Neural crest cell (in vitro differentiated cells): ENCODE measurements around the gene TMEM252. TPM values are rescaled to one million over a fixed set of nuclear protein-coding genes. Genes with fewer than 3 reads are reported as not detected.

Experiments
- DNase-seq: peaks from one replicate; pipeline ENCODE4 v3.0.0; 2021; ENCODE audit warnings: low read depth, mixed read lengths, low spot score
- H3K27ac Mint-ChIP-seq: one replicate; pipeline ENCODE4 v1.8.0; 2021; ENCODE audit warnings: mild to moderate bottlenecking, mixed read lengths; ENCODE audit not compliant: unreplicated experiment
- H3K27me3 Mint-ChIP-seq: 2 replicates; pipeline ENCODE4 v1.8.0; 2021; ENCODE audit warnings: low read depth, mild to moderate bottlenecking, mixed read lengths
- H3K36me3 Mint-ChIP-seq: 2 replicates; pipeline ENCODE4 v1.8.0; 2021; ENCODE audit warnings: low read depth, mild to moderate bottlenecking, mixed read lengths
- H3K4me1 Mint-ChIP-seq: 2 replicates; pipeline ENCODE4 v1.8.0; 2021; ENCODE audit warnings: mixed read lengths
- H3K4me3 Mint-ChIP-seq: one replicate; pipeline ENCODE4 v1.8.0; 2021; ENCODE audit warnings: mild to moderate bottlenecking, mixed read lengths
- H3K9me3 Mint-ChIP-seq: 2 replicates; pipeline ENCODE4 v1.8.0; 2021; ENCODE audit warnings: mixed read lengths
- total RNA-seq: library from RNA; stranded (reverse); gene quantifications from 2 replicates; pipeline ENCODE4 v1.2.1, GENCODE V29; 2021
- TF ChIP-seq, protein P1 (sequence below): fragments of 200-600 bp; sonication (generic); conservative IDR thresholded peaks from 2 replicates; pipeline ENCODE4 v1.5.0; 2021; ENCODE audit warnings: antibody characterized with exemption, mild to moderate bottlenecking

TMEM252 gene
- total RNA-seq, 1 donor from 2014 or later = not detected

GRCh38 chr9:68493958-68494577 lies 46.6 kb downstream of the TMEM252 start:
- Mint-ChIP-seq H3K36me3 (no peaks in the 10 kb centered on the region), H3K9me3 (no peaks in the 10 kb centered on the region), H3K4me1 (no peaks in the 10 kb centered on the region), H3K27me3 (peaks cover 97% of the 10 kb centered on the region), H3K27ac (no peak overlapping the region), H3K4me3 (no peak overlapping the region)
- DNase-seq = no peak
- TF ChIP-seq, protein P1, sequence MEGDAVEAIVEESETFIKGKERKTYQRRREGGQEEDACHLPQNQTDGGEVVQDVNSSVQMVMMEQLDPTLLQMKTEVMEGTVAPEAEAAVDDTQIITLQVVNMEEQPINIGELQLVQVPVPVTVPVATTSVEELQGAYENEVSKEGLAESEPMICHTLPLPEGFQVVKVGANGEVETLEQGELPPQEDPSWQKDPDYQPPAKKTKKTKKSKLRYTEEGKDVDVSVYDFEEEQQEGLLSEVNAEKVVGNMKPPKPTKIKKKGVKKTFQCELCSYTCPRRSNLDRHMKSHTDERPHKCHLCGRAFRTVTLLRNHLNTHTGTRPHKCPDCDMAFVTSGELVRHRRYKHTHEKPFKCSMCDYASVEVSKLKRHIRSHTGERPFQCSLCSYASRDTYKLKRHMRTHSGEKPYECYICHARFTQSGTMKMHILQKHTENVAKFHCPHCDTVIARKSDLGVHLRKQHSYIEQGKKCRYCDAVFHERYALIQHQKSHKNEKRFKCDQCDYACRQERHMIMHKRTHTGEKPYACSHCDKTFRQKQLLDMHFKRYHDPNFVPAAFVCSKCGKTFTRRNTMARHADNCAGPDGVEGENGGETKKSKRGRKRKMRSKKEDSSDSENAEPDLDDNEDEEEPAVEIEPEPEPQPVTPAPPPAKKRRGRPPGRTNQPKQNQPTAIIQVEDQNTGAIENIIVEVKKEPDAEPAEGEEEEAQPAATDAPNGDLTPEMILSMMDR = no peak

- Mint-ChIP-seq H3K9me3 (no peaks in the 10 kb centered on the region), H3K36me3 (no peaks in the 10 kb centered on the region), H3K4me1 (no peaks in the 10 kb centered on the region), H3K27ac (no peak overlapping the region), H3K27me3 (peaks cover 97% of the 10 kb centered on the region), H3K4me3 (no peak overlapping the region)
- TF ChIP-seq, protein P1 = no peak
- no peak for DNase-seq
These were observed 47.1 kb downstream of the TMEM252 start for GRCh38 chr9:68493541-68493940.

DNA sequence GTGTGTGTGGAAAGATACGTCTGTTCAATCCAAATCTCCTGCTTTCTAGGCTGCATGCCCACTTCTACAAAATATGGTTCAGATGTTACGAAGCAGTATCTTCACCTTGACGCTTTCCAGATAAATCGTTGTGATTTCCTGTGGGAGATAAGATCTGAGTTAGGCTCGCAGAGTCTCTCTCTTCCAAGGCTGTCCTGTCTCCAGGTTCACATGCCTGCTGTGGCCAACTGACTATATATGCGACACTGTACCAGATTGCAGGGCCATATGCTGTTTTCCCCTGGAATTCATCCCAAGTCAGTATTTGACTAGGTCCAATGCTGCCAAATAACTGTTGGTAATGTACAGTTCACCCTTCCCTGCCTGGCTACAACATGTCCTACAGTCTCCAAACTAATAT lies 47.9 kb downstream of the TMEM252 start:
- no peak overlapping the region for H3K27ac Mint-ChIP-seq

DNA sequence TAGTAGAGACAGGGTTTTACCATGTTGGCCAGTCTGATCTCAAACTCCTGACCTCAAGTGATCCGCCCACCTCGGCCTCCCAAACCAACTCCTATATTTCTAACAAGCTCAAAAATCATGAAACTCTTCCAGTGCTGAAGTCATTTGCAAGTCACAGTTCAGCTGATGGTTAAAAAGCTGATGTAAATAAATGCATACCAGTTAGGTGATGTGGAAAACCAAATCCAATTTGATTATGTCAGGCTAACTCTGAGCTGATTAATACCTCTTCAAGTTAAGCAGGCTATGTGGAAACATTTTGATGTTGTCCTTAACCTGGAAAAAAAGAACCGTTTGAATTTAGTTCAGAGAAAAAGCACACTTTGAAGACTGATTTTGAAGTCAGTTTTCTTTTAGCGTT lies 51.0 kb downstream of the TMEM252 start:
- H3K9me3 Mint-ChIP-seq = peaks cover 6% of the 10 kb centered on the region

More for the DNA sequence above, 47.9 kb downstream of the TMEM252 start:
- no peaks in the 10 kb centered on the region for H3K9me3 Mint-ChIP-seq
- TF ChIP-seq, protein P1 = no peak
- no peak overlapping the region for H3K4me3 Mint-ChIP-seq
- no peaks in the 10 kb centered on the region for H3K36me3 Mint-ChIP-seq
- H3K27me3 Mint-ChIP-seq = peaks cover 97% of the 10 kb centered on the region
- DNase-seq = no peak
- H3K4me1 Mint-ChIP-seq = no peaks in the 10 kb centered on the region

GRCh38 chr9:68488126-68488525 lies 52.6 kb downstream of the TMEM252 start:
- H3K4me3 Mint-ChIP-seq = no peak overlapping the region
- TF ChIP-seq, protein P1 = no peak
- H3K27ac Mint-ChIP-seq = no peak overlapping the region
- no peak for DNase-seq
- no peaks in the 10 kb centered on the region for H3K36me3 Mint-ChIP-seq
- H3K4me1 Mint-ChIP-seq = no peaks in the 10 kb centered on the region
- H3K27me3 Mint-ChIP-seq = peaks cover 80% of the 10 kb centered on the region
- peaks cover 6% of the 10 kb centered on the region for H3K9me3 Mint-ChIP-seq

More for the DNA sequence above, 51.0 kb downstream of the TMEM252 start:
- H3K4me1 Mint-ChIP-seq = no peaks in the 10 kb centered on the region
- no peak for DNase-seq
- TF ChIP-seq, protein P1 = no peak
- no peak overlapping the region for H3K4me3 Mint-ChIP-seq
- no peaks in the 10 kb centered on the region for H3K36me3 Mint-ChIP-seq
- H3K27me3 Mint-ChIP-seq = peaks cover 82% of the 10 kb centered on the region
- no peak overlapping the region for H3K27ac Mint-ChIP-seq

Other genes starting within 250 kb of the TMEM252 start
- gene FOXD4L3, start 238.0 kb downstream of the TMEM252 start, total RNA-seq = not detected in 2 replicates
- 0.16 and 0.43 TPM in 2 replicates for gene PGM5, start 184.3 kb downstream of the TMEM252 start, total RNA-seq
- 5.9 and 6.5 TPM in 2 replicates for gene PIP5K1B, start 164.4 kb upstream of the TMEM252 start, total RNA-seq